GM19238 (cell line): ENCODE results near the gene BCHE.
"Not testable (repeated sequence)": the region's sequence is repeated elsewhere in the genome, so short reads cannot be mapped to it uniquely, and the experiment has no call there.

Experiments used
- DNase-seq: peaks from one replicate; pipeline ENCODE4 v3.0.0; 2011; ENCODE audit warnings: low spot score; ENCODE audit not compliant: insufficient read length

The BCHE gene

GRCh38 chr3:165817160-165817709, 20.0 kb downstream of the BCHE start:
- DNase-seq, result no peak

GRCh38 chr3:165816209-165816608, 21.0 kb downstream of the BCHE start:
- no peak for DNase-seq

DNA sequence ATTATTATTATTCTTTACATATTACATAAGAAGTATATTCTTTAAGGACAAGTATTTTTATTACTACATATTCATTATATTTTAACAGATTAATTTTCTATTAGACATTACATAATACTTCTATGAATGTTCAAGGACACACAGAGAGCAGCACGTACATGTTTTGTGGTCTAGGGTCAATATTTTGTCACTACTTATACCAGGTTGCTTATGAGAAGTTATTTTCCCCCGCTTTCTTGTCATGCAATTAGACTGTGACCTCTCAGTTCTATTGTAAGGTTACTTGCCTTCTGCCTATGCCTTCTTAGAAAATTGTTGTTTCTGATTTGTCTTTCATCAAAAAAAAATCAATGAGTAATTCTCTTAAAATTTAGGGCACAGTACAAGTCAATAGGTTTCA, 21.5 kb downstream of the BCHE start:
- DNase-seq, result no peak

GRCh38 chr3:165814380-165814779, 22.8 kb downstream of the BCHE start:
- DNase-seq, result no peak

DNA sequence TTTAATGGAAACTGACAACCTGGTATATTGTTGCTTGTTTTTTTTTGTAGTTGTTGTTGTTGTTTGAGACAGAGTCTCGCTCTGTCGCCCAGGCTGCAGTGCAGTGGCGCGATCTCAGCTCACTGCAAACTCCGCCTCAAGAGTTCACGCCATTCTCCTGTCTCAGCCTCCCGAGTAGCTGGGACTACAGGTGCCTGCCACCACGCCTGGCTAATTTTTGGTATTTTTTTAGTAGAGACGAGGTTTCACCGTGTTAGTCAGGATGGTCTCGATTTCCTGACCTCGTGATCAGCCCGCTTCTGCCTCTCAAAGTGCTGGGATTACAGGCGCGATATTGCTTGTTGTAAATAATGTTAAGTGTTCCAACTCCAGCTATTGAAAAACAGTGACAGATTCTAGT, 29.3 kb downstream of the BCHE start:
- not testable (repeated sequence) for DNase-seq

- no peak for DNase-seq
These were observed 31.2 kb downstream of the BCHE start for GRCh38 chr3:165805946-165806561.

DNA sequence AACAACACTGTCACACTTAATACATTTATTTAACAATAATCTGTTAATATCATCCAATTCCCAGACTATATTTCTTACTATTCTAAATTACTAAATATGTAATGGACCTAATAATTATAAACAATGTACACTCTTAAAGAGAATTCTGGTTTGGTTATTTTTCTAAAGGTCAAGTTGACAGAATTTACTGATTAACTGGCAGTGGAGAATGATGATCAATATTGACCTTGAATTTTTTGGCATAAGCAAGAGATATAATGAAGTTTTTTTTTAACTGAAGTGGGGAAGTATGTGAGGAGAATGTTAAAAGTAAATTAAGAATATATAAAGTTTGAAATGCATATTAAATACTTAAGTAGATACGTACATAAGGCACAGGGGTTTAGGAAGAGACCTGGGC, 33.8 kb downstream of the BCHE start:
- no peak for DNase-seq

- no peak for DNase-seq
These were observed 36.3 kb downstream of the BCHE start for GRCh38 chr3:165800970-165801369.

GRCh38 chr3:165799026-165799425, 38.2 kb downstream of the BCHE start:
- no peak for DNase-seq

GRCh38 chr3:165797551-165797950, 39.7 kb downstream of the BCHE start:
- no peak for DNase-seq

DNA sequence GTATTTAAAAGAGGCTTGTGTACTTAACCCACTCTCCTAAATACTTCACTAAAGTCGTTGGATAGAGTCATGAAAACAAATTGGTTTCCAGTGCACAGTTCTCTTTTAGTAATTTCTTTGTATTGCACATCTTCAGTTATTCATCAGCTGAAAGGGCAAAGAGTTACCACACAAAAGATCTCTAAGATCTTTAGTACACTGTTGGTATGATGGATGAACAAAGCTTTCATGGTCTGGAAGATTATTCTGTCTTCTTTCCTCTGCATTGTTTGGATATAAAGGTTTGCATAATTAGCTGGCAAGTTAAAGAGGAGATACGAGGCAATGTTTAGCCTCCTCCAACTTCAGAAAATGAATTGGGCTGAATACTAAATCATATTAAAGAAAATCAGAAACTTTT, 40.5 kb downstream of the BCHE start:
- no peak for DNase-seq

DNA sequence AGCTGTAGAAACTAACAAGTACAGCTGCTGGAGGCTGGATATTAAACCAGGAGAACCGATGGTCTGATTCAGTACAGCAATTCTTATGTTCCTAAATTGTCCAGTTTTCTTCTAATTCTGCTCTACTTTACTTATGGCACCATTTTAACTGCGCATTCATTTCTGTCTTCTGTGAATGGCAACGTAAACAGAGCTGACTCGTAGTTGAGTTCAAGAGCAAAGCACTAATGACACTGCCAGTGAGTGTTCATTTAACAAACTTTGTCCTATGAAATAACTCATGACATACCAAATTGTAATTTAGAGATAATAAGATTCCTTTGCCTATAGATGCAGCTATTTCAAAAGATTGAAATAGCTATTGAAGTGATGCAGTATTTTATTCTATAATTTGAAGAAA, 48.7 kb downstream of the BCHE start:
- no peak for DNase-seq

- no peak for DNase-seq
These were observed 51.2 kb downstream of the BCHE start for GRCh38 chr3:165786013-165786412.

DNA sequence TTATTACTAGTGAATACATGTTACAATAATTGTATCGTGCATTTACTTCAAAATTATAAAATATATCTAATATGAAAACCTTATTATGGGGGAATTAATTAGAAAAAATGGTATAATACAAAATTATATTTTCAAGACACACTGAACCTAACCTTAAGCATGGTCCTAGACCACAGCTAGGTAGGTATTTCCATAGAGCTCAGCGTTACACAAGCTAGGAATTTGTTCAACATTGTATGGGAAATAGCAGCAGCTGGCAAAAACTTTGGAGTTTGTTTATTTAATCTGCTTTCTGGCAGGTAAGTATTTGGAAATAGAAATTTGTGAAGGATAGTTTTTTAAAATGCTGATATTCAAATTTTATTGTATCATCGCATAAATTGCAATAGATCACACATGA, 52.9 kb downstream of the BCHE start:
- DNase-seq, result no peak

- DNase-seq, result no peak
These were observed 53.8 kb downstream of the BCHE start for GRCh38 chr3:165783383-165783782.

DNA sequence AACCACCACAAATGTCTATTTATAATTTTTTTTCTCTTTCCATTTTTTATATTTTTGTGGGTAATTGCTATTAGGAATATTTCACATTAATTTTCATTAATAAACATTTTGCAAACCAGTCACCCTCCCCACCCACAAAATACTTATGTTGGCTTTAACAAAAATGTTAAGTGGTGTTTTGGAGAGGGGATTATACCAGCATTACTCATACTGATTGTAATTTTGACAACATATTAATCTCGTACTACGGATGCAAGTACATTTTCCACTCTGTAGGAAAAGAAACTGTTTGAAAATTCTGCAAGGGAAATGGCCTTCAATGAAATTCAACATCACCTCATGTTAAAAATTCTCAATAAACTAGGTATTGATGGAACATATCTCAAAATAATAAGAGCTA, 58.3 kb downstream of the BCHE start:
- no peak for DNase-seq

GRCh38 chr3:165778456-165778855, 58.8 kb downstream of the BCHE start:
- no peak for DNase-seq

DNA sequence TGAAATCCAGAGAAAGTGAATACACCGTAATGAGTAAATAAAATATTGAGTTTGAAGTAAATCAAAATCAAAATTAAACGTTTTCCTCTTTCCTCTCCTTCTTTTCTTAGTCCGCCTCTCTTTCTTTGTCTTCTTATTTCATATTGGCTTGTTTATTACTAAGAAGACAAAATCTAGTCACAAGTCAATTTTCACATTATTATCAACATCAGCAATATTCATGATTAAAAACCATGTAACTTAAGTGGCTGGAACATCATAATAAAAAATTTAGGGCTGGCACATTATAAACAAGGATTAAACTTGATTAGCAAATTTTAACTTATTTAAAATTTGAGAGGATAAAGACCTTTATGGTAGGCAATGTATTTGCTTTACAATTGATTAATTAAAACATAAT, 61.4 kb downstream of the BCHE start:
- DNase-seq, result no peak

GRCh38 chr3:165770781-165771180, 66.4 kb downstream of the BCHE start:
- DNase-seq, result no peak

DNA sequence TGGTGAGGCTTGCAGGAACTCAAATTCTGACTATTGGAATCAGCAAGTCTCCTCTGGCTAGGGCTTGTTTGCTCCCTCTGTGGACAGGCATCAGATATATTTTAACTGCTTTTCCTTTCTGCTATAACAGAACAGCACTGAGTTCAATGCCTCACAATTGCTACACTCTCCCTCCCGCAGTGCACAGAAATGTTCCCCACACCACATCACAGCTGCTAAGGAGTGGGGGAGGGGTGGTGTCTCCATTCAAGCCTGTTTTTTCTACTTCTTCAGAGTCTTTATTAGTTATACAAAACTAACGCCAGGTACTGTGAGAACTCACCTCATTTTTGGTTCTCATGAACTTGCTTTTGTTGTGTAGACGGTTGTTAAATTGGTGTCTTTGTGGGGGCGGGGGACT, 68.5 kb downstream of the BCHE start:
- no peak for DNase-seq

GRCh38 chr3:165759041-165759440, 78.2 kb downstream of the BCHE start:
- DNase-seq, result no peak

- no peak for DNase-seq
These were observed 81.7 kb downstream of the BCHE start for GRCh38 chr3:165755571-165755970.

- no peak for DNase-seq
These were observed 82.8 kb downstream of the BCHE start for GRCh38 chr3:165754219-165755007.
